SK-N-SH treated with all-trans-retinoic acid at 6 μM for 48 hours (cell line): Measurements from ENCODE around the gene CDCA5.

ENCODE experiments used
- ATAC-seq: fragments of 200-7000 bp; cut with Tn5 transposase; 3 replicates; pipeline ENCODE4 v1.9.1; 2020; ENCODE audit warnings: mild to moderate bottlenecking, moderate library complexity
- ARNTL ChIP-seq: fragments of 450-650 bp; formaldehyde crosslinking; IDR thresholded peaks from 2 replicates; pipeline ENCODE4 v1.5.0; 2020; ENCODE audit warnings: low read depth, mild to moderate bottlenecking, moderate library complexity, borderline replicate concordance
- BACH2 ChIP-seq: fragments of 250-450 bp; sonication (Bioruptor Pico); IDR thresholded peaks from 2 replicates; pipeline ENCODE4 v1.9.0; 2021; ENCODE audit warnings: mild to moderate bottlenecking, borderline replicate concordance
- CREB5 ChIP-seq: fragments of 250-450 bp; sonication (Bioruptor Pico); IDR thresholded peaks from 2 replicates; pipeline ENCODE4 v1.5.1; 2020; ENCODE audit warnings: low read depth, mild to moderate bottlenecking, moderate library complexity
- CSDC2 ChIP-seq: fragments of 250-450 bp; sonication (Bioruptor Pico); IDR thresholded peaks from 2 replicates; pipeline ENCODE4 v1.5.0; 2020; ENCODE audit warnings: mild to moderate bottlenecking, moderate library complexity
- CSRNP3 ChIP-seq: fragments of 250-450 bp; sonication (Bioruptor Pico); IDR thresholded peaks from 2 replicates; pipeline ENCODE4 v1.5.1; 2021; ENCODE audit warnings: mild to moderate bottlenecking, moderate library complexity
- ESRRG ChIP-seq: fragments of 250-450 bp; sonication (Bioruptor Pico); IDR thresholded peaks from 2 replicates; pipeline ENCODE4 v1.6.1; 2021; ENCODE audit warnings: mild to moderate bottlenecking
- GLIS3 ChIP-seq: fragments of 250-450 bp; sonication (Bioruptor Pico); IDR thresholded peaks from 2 replicates; pipeline ENCODE4 v1.5.0; 2020; ENCODE audit warnings: mild to moderate bottlenecking, moderate library complexity
- OSR1 ChIP-seq: fragments of 250-450 bp; sonication (Bioruptor Pico); IDR thresholded peaks from 2 replicates; pipeline ENCODE4 v1.8.0; 2022; ENCODE audit warnings: moderate library complexity, mild to moderate bottlenecking, inconsistent platforms
- PATZ1 ChIP-seq: fragments of 250-450 bp; sonication (Bioruptor Pico); IDR thresholded peaks from 2 replicates; pipeline ENCODE4 v1.8.0; 2020; ENCODE audit warnings: mild to moderate bottlenecking, moderate library complexity, borderline replicate concordance
- POU6F1 ChIP-seq: fragments of 250-450 bp; sonication (Bioruptor Pico); IDR thresholded peaks from 2 replicates; pipeline ENCODE4 v1.8.0; 2021; ENCODE audit warnings: low read depth, mild to moderate bottlenecking, moderate library complexity, borderline replicate concordance
- PPARA ChIP-seq: fragments of 250-450 bp; sonication (Bioruptor Pico); IDR thresholded peaks from 2 replicates; pipeline ENCODE4 v1.5.0; 2020; ENCODE audit warnings: mild to moderate bottlenecking, borderline replicate concordance
- RARB ChIP-seq: fragments of 250-450 bp; sonication (Bioruptor Pico); IDR thresholded peaks from 2 replicates; pipeline ENCODE4 v1.8.0; 2021; ENCODE audit warnings: mild to moderate bottlenecking, moderate library complexity
- SNAI2 ChIP-seq: fragments of 250-450 bp; sonication (Bioruptor Pico); IDR thresholded peaks from 2 replicates; pipeline ENCODE4 v1.5.0; 2020; ENCODE audit warnings: mild to moderate bottlenecking, moderate library complexity
- TSHZ2 ChIP-seq: fragments of 250-450 bp; sonication (Bioruptor Pico); IDR thresholded peaks from 2 replicates; pipeline ENCODE4 v1.5.0; 2020; ENCODE audit warnings: mild to moderate bottlenecking, moderate library complexity
- ZFP30 ChIP-seq: fragments of 450-650 bp; formaldehyde crosslinking; IDR thresholded peaks from 2 replicates; pipeline ENCODE4 v1.5.0; 2022; ENCODE audit warnings: mild to moderate bottlenecking, moderate library complexity
- ZNF565 ChIP-seq: fragments of 450-650 bp; formaldehyde crosslinking; conservative IDR thresholded peaks from 2 replicates; pipeline ENCODE4 v1.5.0; 2020; ENCODE audit warnings: low read depth, mild to moderate bottlenecking, moderate library complexity
- ZNF70 ChIP-seq: fragments of 450-650 bp; formaldehyde crosslinking; IDR thresholded peaks from 2 replicates; pipeline ENCODE4 v1.5.0; 2020; ENCODE audit warnings: mild to moderate bottlenecking, moderate library complexity
- ZNF8 ChIP-seq: fragments of 450-650 bp; formaldehyde crosslinking; IDR thresholded peaks from 2 replicates; pipeline ENCODE4 v1.5.0; 2020; ENCODE audit warnings: mild to moderate bottlenecking, moderate library complexity

CDCA5 gene

GRCh38 chr11:65059523-65059922 lies 24.3 kb downstream of the CDCA5 start:
- no peak; the same call in 2 of the 3 replicates for ATAC-seq
- TF ChIP-seq ESRRG (CRISPR knock-in tag) = no peak
- TF ChIP-seq ARNTL (CRISPR knock-in tag) = no peak
- no peak for TF ChIP-seq RARB (CRISPR knock-in tag)
- TF ChIP-seq GLIS3 = no peak
- no peak for TF ChIP-seq OSR1 (CRISPR knock-in tag)
- no peak for TF ChIP-seq ZFP30 (CRISPR knock-in tag)
- TF ChIP-seq PPARA (CRISPR knock-in tag) = no peak
- TF ChIP-seq CREB5 = no peak
- TF ChIP-seq, all 23 proteins: peak for 0

- no peak for TF ChIP-seq ZNF565
- no peak for ATAC-seq
Measured at GRCh38 chr11:65058419-65059054, 25.3 kb downstream of the CDCA5 start, which contains the start of gene NAALADL1. NAALADL1 (minus strand) TSS chr11:65058553; CDS start chr11:65058521, 32 bp downstream.

- TF ChIP-seq ZNF565 = no peak
- TF ChIP-seq ZNF70 (CRISPR knock-in tag) = no peak
- no peak for TF ChIP-seq ZNF8
- TF ChIP-seq TSHZ2 (CRISPR knock-in tag) = no peak
- TF ChIP-seq CSDC2 (CRISPR knock-in tag) = no peak
- TF ChIP-seq GLIS3 = no peak
- no peak for TF ChIP-seq CREB5
- TF ChIP-seq ARNTL (CRISPR knock-in tag) = no peak
- TF ChIP-seq POU6F1 (CRISPR knock-in tag) = no peak
- TF ChIP-seq BACH2 (CRISPR knock-in tag) = no peak
- no peak for TF ChIP-seq PATZ1 (CRISPR knock-in tag)
- no peak for TF ChIP-seq CSRNP3
- TF ChIP-seq RARB (CRISPR knock-in tag) = no peak
- TF ChIP-seq ESRRG (CRISPR knock-in tag) = no peak
- TF ChIP-seq ZFP30 (CRISPR knock-in tag) = no peak
- no peak for TF ChIP-seq SNAI2
- ATAC-seq = no peak
Measured at GRCh38 chr11:65058012-65058411, 25.8 kb downstream of the CDCA5 start.
